HG03064 (cell line): ENCODE data around the gene RBBP8NL.

Source experiments
- ATAC-seq: cut with Tn5 transposase; IDR thresholded peaks from one replicate; pipeline ENCODE4 v1.9.1; 2021; ENCODE audit warnings: low read depth; ENCODE audit not compliant: unreplicated experiment

Gene RBBP8NL

GRCh38 chr20:62427172-62428001 is at the start of gene RBBP8NL:
TSS of gene RBBP8NL (minus strand) at chr20:62427539. CDS start at chr20:62419647, 7,892 bp downstream.
- no peak for ATAC-seq

- no peak for ATAC-seq
Measured at GRCh38 chr20:62476056-62476838, 48.9 kb upstream of the RBBP8NL start.

- no peak for ATAC-seq
Measured at GRCh38 chr20:62475772-62476055, 48.4 kb upstream of the RBBP8NL start, which contains the start of gene GATA5. TSS of gene GATA5 (minus strand) at chr20:62475995. CDS start at chr20:62475521, 474 bp downstream.

GRCh38 chr20:62475027-62475771 is 47.9 kb upstream of the RBBP8NL start:
- no peak for ATAC-seq

GRCh38 chr20:62474604-62475026 is 47.3 kb upstream of the RBBP8NL start:
- ATAC-seq, result no peak

- ATAC-seq, result no peak
Measured at GRCh38 chr20:62473717-62474603, 46.6 kb upstream of the RBBP8NL start.

- ATAC-seq, result no peak
Measured at GRCh38 chr20:62472941-62473585, 45.7 kb upstream of the RBBP8NL start.

GRCh38 chr20:62472138-62472940 is 45.0 kb upstream of the RBBP8NL start:
- no peak for ATAC-seq

GRCh38 chr20:62470459-62470858 is 43.1 kb upstream of the RBBP8NL start:
- ATAC-seq, result no peak

GRCh38 chr20:62470001-62470400 is 42.7 kb upstream of the RBBP8NL start:
- no peak for ATAC-seq

- ATAC-seq, result no peak
Measured at GRCh38 chr20:62469352-62469751, 42.0 kb upstream of the RBBP8NL start.

GRCh38 chr20:62466806-62467537 is 39.6 kb upstream of the RBBP8NL start:
- no peak for ATAC-seq

- ATAC-seq, result no peak
Measured at GRCh38 chr20:62466072-62466760, 38.9 kb upstream of the RBBP8NL start.

- no peak for ATAC-seq
Measured at GRCh38 chr20:62464990-62465389, 37.7 kb upstream of the RBBP8NL start.

- ATAC-seq, result no peak
Measured at GRCh38 chr20:62464425-62464770, 37.1 kb upstream of the RBBP8NL start.

GRCh38 chr20:62463651-62464424 is 36.5 kb upstream of the RBBP8NL start:
- no peak for ATAC-seq
